ENCODE measurements around the gene EPHA6. TPM values are rescaled to one million over a fixed set of nuclear protein-coding genes. Genes with fewer than 3 reads are reported as not detected.

The EPHA6 gene
- total RNA-seq, 1 donor from 2014 or later = 0.11 TPM

DNA sequence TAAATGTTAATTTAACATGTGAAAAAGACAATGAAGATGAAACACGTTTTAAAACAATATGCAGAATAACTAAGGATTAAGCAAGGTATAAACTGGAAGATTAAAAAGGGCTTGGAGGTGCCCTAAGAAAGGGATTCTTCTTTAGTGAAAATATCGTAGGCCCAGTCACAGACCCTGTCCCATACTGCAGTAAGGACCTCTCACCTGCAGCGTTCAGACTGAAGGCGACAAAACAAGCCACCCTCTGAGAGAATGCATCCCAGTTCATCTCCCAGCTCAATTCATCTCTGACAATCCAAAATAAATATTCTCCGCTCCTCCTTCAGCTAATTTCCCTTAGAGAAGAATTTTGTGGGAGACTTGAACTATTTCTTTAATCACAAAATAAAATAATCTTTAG is 847.9 kb downstream of the EPHA6 start:
- Histone ChIP-seq H3K27me3 (no peaks in the 10 kb centered on the region), H3K4me2 (no peak overlapping the region), H3K9me3 (ENCODE audit: low read depth) (no peaks in the 10 kb centered on the region), H3K9ac (no peak overlapping the region), H3K4me3 (no peak overlapping the region), H4K20me1 (ENCODE audit: low read depth) (no peaks in the 10 kb centered on the region), H3K4me1 (no peaks in the 10 kb centered on the region), H3K79me2 (ENCODE audit: low read depth) (no peaks in the 10 kb centered on the region), H3K36me3 (no peaks in the 10 kb centered on the region), H3K27ac (no peak overlapping the region), H3F3A (ENCODE audit: low read depth) (no peaks in the 10 kb centered on the region), H2AFZ (replicated peaks) (peak overlapping the region; percentile 69)
- H3K4me1 Mint-ChIP-seq = peaks cover 4% of the 10 kb centered on the region
- no peaks in the 10 kb centered on the region for H3K36me3 Mint-ChIP-seq
- H3K27me3 Mint-ChIP-seq (ENCODE audit: insufficient read depth, low read depth) = no peaks in the 10 kb centered on the region
- H3K27ac Mint-ChIP-seq = no peak overlapping the region
- no peak for DNase-seq (ENCODE audit: low spot score)
- H3K9me3 Mint-ChIP-seq = peaks cover 3% of the 10 kb centered on the region
- TF ChIP-seq EZH2 (IDR thresholded peaks at IDR 0.05) (no peak), EZH2phosphoT487 (IDR thresholded peaks at IDR 0.05) (no peak)
- TF ChIP-seq, protein P1, sequence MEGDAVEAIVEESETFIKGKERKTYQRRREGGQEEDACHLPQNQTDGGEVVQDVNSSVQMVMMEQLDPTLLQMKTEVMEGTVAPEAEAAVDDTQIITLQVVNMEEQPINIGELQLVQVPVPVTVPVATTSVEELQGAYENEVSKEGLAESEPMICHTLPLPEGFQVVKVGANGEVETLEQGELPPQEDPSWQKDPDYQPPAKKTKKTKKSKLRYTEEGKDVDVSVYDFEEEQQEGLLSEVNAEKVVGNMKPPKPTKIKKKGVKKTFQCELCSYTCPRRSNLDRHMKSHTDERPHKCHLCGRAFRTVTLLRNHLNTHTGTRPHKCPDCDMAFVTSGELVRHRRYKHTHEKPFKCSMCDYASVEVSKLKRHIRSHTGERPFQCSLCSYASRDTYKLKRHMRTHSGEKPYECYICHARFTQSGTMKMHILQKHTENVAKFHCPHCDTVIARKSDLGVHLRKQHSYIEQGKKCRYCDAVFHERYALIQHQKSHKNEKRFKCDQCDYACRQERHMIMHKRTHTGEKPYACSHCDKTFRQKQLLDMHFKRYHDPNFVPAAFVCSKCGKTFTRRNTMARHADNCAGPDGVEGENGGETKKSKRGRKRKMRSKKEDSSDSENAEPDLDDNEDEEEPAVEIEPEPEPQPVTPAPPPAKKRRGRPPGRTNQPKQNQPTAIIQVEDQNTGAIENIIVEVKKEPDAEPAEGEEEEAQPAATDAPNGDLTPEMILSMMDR (IDR thresholded peaks at IDR 0.05) = no peak
- H3K4me3 Mint-ChIP-seq = no peak overlapping the region

DNA sequence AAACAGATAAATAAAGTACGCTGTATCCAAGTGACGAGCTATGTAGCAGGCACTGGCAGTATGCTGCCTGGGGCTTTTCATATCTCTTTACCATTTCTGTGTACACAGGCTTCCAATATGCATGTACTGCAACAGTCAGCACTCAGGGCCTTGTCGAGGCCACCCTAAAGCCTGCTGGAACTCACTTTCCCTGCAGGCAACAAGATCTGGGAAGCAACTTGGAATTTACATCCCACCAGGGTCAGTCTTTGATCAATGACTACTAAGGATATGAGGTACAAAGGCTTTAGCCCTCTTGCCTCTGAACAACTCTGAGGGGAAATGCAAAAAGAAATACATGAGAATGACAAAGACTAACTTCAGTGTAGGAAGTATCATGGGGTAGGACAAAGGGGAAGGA is 848.4 kb downstream of the EPHA6 start:
- H3K27ac Mint-ChIP-seq = no peak overlapping the region
- H3K4me2 ChIP-seq = no peak overlapping the region
- DNase-seq (ENCODE audit: low spot score) = no peak

DNA sequence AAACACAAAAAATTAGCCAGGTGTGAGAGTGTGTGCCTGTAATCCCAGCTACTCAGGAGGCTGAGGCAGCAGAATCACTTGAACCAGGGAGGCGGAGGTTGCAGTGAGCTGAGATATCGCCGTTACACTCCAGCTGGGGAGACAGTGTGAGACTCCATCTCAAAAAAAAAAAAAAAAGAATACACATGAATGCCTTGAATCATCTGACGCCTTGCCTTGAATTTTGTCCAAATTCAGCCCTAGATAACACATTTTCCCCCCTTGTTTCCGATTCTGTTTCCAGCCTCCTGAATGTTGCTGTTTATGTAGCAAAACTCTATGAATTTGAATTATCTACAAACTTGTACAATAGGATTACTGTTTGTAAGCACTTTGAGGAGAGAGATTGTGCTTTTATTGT is 851.5 kb downstream of the EPHA6 start:
- TF ChIP-seq EZH2phosphoT487 (IDR thresholded peaks at IDR 0.05) (no peak), EZH2 (IDR thresholded peaks at IDR 0.05) (no peak)
- TF ChIP-seq, protein P1 (IDR thresholded peaks at IDR 0.05) = no peak

More for the DNA sequence above, 848.4 kb downstream of the EPHA6 start:
- no peaks in the 10 kb centered on the region for H3K4me1 ChIP-seq
- peaks cover 4% of the 10 kb centered on the region for H3K4me1 Mint-ChIP-seq
- H3K36me3 Mint-ChIP-seq = no peaks in the 10 kb centered on the region
- peak overlapping the region; percentile 69 for H2AFZ ChIP-seq (replicated peaks)
- H3F3A ChIP-seq (ENCODE audit: low read depth) = no peaks in the 10 kb centered on the region
- no peak overlapping the region for H3K4me3 ChIP-seq
- no peaks in the 10 kb centered on the region for H3K9me3 ChIP-seq (ENCODE audit: low read depth)
- no peak overlapping the region for H3K9ac ChIP-seq
- TF ChIP-seq EZH2 (IDR thresholded peaks at IDR 0.05) (no peak), EZH2phosphoT487 (IDR thresholded peaks at IDR 0.05) (no peak)
- TF ChIP-seq, protein P1 (IDR thresholded peaks at IDR 0.05) = no peak
- H4K20me1 ChIP-seq (ENCODE audit: low read depth) = no peaks in the 10 kb centered on the region
- peaks cover 3% of the 10 kb centered on the region for H3K9me3 Mint-ChIP-seq
- H3K27ac ChIP-seq = no peak overlapping the region
- no peaks in the 10 kb centered on the region for H3K27me3 Mint-ChIP-seq (ENCODE audit: insufficient read depth, low read depth)
- no peaks in the 10 kb centered on the region for H3K36me3 ChIP-seq
- H3K27me3 ChIP-seq = no peaks in the 10 kb centered on the region
- H3K4me3 Mint-ChIP-seq = no peak overlapping the region
- H3K79me2 ChIP-seq (ENCODE audit: low read depth) = no peaks in the 10 kb centered on the region

More for the DNA sequence above, 851.5 kb downstream of the EPHA6 start:
- Histone ChIP-seq H3K27ac (no peak overlapping the region), H3K79me2 (ENCODE audit: low read depth) (no peaks in the 10 kb centered on the region), H3K4me1 (no peaks in the 10 kb centered on the region), H3K9ac (no peak overlapping the region), H2AFZ (replicated peaks) (peak overlapping the region; percentile 34), H3K36me3 (no peaks in the 10 kb centered on the region), H3K4me3 (no peak overlapping the region), H3K27me3 (no peaks in the 10 kb centered on the region), H4K20me1 (ENCODE audit: low read depth) (no peaks in the 10 kb centered on the region), H3K4me2 (no peak overlapping the region), H3K9me3 (ENCODE audit: low read depth) (no peaks in the 10 kb centered on the region), H3F3A (ENCODE audit: low read depth) (no peaks in the 10 kb centered on the region)
- Mint-ChIP-seq H3K27ac (no peak overlapping the region), H3K9me3 (peaks cover 3% of the 10 kb centered on the region), H3K4me3 (no peak overlapping the region), H3K27me3 (ENCODE audit: insufficient read depth, low read depth) (no peaks in the 10 kb centered on the region), H3K36me3 (no peaks in the 10 kb centered on the region), H3K4me1 (peaks cover 4% of the 10 kb centered on the region)
- DNase-seq (ENCODE audit: low spot score) = no peak

Measured in neural progenitor cell (in vitro differentiated cells).